ENCODE results near the gene TSC22D1. TPM values are rescaled to one million over a fixed set of nuclear protein-coding genes. Genes with fewer than 3 reads are reported as not detected.

Gene TSC22D1
- polyA plus RNA-seq, 2 donors = 18.5 to 48.6 TPM

- Histone ChIP-seq H3K27ac (ENCODE audit: low read depth in 2 of 2, low read length in 1 of 2) (no peak overlapping the region), H3K27me3 (ENCODE audit: control insufficient read depth in 1 of 2, insufficient read depth in 2 of 2, low read length in 2 of 2) (no peaks in the 10 kb centered on the region), H3K36me3 (ENCODE audit: control insufficient read depth in 2 of 2, insufficient read depth in 2 of 2, low read length in 1 of 2) (peaks cover 0 to 1% of the 10 kb centered on the region in 2 donors), H3K4me1 (ENCODE audit: control insufficient read depth in 2 of 2, insufficient read depth in 2 of 2, low read length in 1 of 2) (no peaks in the 10 kb centered on the region), H3K4me3 (ENCODE audit: low read depth in 1 of 2, low read length in 2 of 2) (no peak overlapping the region), H3K9me3 (ENCODE audit: control insufficient read depth in 2 of 2, insufficient read depth in 1 of 2, low read depth in 1 of 2, low read length in 1 of 2) (no peaks in the 10 kb centered on the region)
- WGBS, 2 donors = 92 to 96% methylated on average over 3 to 4 of the region's 4 CpGs
These were observed 26.7 kb downstream of the TSC22D1 start for GRCh38 chr13:44549476-44549875.

- 91 to 93% methylated on average over 1 of the region's 1 CpG for WGBS, 2 donors
- Histone ChIP-seq H3K36me3 (ENCODE audit: control insufficient read depth in 2 of 2, insufficient read depth in 2 of 2, low read length in 1 of 2) (peaks cover 0 to 1% of the 10 kb centered on the region in 2 donors), H3K9me3 (ENCODE audit: control insufficient read depth in 2 of 2, insufficient read depth in 1 of 2, low read depth in 1 of 2, low read length in 1 of 2) (no peaks in the 10 kb centered on the region), H3K27me3 (ENCODE audit: control insufficient read depth in 1 of 2, insufficient read depth in 2 of 2, low read length in 2 of 2) (no peaks in the 10 kb centered on the region), H3K27ac (ENCODE audit: low read depth in 2 of 2, low read length in 1 of 2) (no peak overlapping the region), H3K4me3 (ENCODE audit: low read depth in 1 of 2, low read length in 2 of 2) (no peak overlapping the region), H3K4me1 (ENCODE audit: control insufficient read depth in 2 of 2, insufficient read depth in 2 of 2, low read length in 1 of 2) (no peaks in the 10 kb centered on the region)
These were observed 30.0 kb downstream of the TSC22D1 start for GRCh38 chr13:44546164-44546563.

GRCh38 chr13:44543369-44543768, 32.8 kb downstream of the TSC22D1 start:
- Histone ChIP-seq H3K4me1 (ENCODE audit: control insufficient read depth in 2 of 2, insufficient read depth in 2 of 2, low read length in 1 of 2) (no peaks in the 10 kb centered on the region), H3K27ac (ENCODE audit: low read depth in 2 of 2, low read length in 1 of 2) (no peak overlapping the region)
- 69 to 94% methylated on average over 3 of the region's 3 CpGs for WGBS, 2 donors

GRCh38 chr13:44542361-44542760, 33.8 kb downstream of the TSC22D1 start:
- no peaks in the 10 kb centered on the region for H3K4me1 ChIP-seq (ENCODE audit: control insufficient read depth in 2 of 2, insufficient read depth in 2 of 2, low read length in 1 of 2)
- no peak overlapping the region for H3K27ac ChIP-seq (ENCODE audit: low read depth in 2 of 2, low read length in 1 of 2)
- 80 to 85% methylated on average over 3 of the region's 3 CpGs for WGBS, 2 donors
- H3K4me3 ChIP-seq (ENCODE audit: low read depth in 1 of 2, low read length in 2 of 2) = no peak overlapping the region
- no peaks in the 10 kb centered on the region for H3K27me3 ChIP-seq (ENCODE audit: control insufficient read depth in 1 of 2, insufficient read depth in 2 of 2, low read length in 2 of 2)
- peaks cover 0 to 1% of the 10 kb centered on the region in 2 donors for H3K36me3 ChIP-seq (ENCODE audit: control insufficient read depth in 2 of 2, insufficient read depth in 2 of 2, low read length in 1 of 2)
- no peaks in the 10 kb centered on the region for H3K9me3 ChIP-seq (ENCODE audit: control insufficient read depth in 2 of 2, insufficient read depth in 1 of 2, low read depth in 1 of 2, low read length in 1 of 2)

More at GRCh38 chr13:44543369-44543768, 32.8 kb downstream of the TSC22D1 start:
- H3K27me3 ChIP-seq (ENCODE audit: control insufficient read depth in 1 of 2, insufficient read depth in 2 of 2, low read length in 2 of 2) = no peaks in the 10 kb centered on the region
- H3K36me3 ChIP-seq (ENCODE audit: control insufficient read depth in 2 of 2, insufficient read depth in 2 of 2, low read length in 1 of 2) = peaks cover 0 to 1% of the 10 kb centered on the region in 2 donors
- no peak overlapping the region for H3K4me3 ChIP-seq (ENCODE audit: low read depth in 1 of 2, low read length in 2 of 2)
- no peaks in the 10 kb centered on the region for H3K9me3 ChIP-seq (ENCODE audit: control insufficient read depth in 2 of 2, insufficient read depth in 1 of 2, low read depth in 1 of 2, low read length in 1 of 2)

- WGBS, 2 donors = 58 to 73% methylated on average over 1 of the region's 1 CpG
- Histone ChIP-seq H3K27ac (ENCODE audit: low read depth in 2 of 2, low read length in 1 of 2) (no peak overlapping the region), H3K4me3 (ENCODE audit: low read depth in 1 of 2, low read length in 2 of 2) (no peak overlapping the region), H3K27me3 (ENCODE audit: control insufficient read depth in 1 of 2, insufficient read depth in 2 of 2, low read length in 2 of 2) (no peaks in the 10 kb centered on the region), H3K9me3 (ENCODE audit: control insufficient read depth in 2 of 2, insufficient read depth in 1 of 2, low read depth in 1 of 2, low read length in 1 of 2) (no peaks in the 10 kb centered on the region), H3K36me3 (ENCODE audit: control insufficient read depth in 2 of 2, insufficient read depth in 2 of 2, low read length in 1 of 2) (peaks cover 0 to under 1% of the 10 kb centered on the region in 2 donors), H3K4me1 (ENCODE audit: control insufficient read depth in 2 of 2, insufficient read depth in 2 of 2, low read length in 1 of 2) (no peaks in the 10 kb centered on the region)
These were observed 34.5 kb downstream of the TSC22D1 start for GRCh38 chr13:44541601-44542000.

GRCh38 chr13:44540761-44541434, 35.2 kb downstream of the TSC22D1 start:
- Histone ChIP-seq H3K9me3 (ENCODE audit: control insufficient read depth in 2 of 2, insufficient read depth in 1 of 2, low read depth in 1 of 2, low read length in 1 of 2) (no peaks in the 10 kb centered on the region), H3K27ac (ENCODE audit: low read depth in 2 of 2, low read length in 1 of 2) (no peak overlapping the region), H3K4me1 (ENCODE audit: control insufficient read depth in 2 of 2, insufficient read depth in 2 of 2, low read length in 1 of 2) (no peaks in the 10 kb centered on the region), H3K36me3 (ENCODE audit: control insufficient read depth in 2 of 2, insufficient read depth in 2 of 2, low read length in 1 of 2) (no peaks in the 10 kb centered on the region), H3K4me3 (ENCODE audit: low read depth in 1 of 2, low read length in 2 of 2) (no peak overlapping the region), H3K27me3 (ENCODE audit: control insufficient read depth in 1 of 2, insufficient read depth in 2 of 2, low read length in 2 of 2) (no peaks in the 10 kb centered on the region)
- 73 to 84% methylated on average over 4 of the region's 4 CpGs for WGBS, 2 donors

- Histone ChIP-seq H3K27ac (ENCODE audit: low read depth in 2 of 2, low read length in 1 of 2) (no peak overlapping the region), H3K4me3 (ENCODE audit: low read depth in 1 of 2, low read length in 2 of 2) (no peak overlapping the region), H3K36me3 (ENCODE audit: control insufficient read depth in 2 of 2, insufficient read depth in 2 of 2, low read length in 1 of 2) (no peaks in the 10 kb centered on the region), H3K4me1 (ENCODE audit: control insufficient read depth in 2 of 2, insufficient read depth in 2 of 2, low read length in 1 of 2) (no peaks in the 10 kb centered on the region), H3K27me3 (ENCODE audit: control insufficient read depth in 1 of 2, insufficient read depth in 2 of 2, low read length in 2 of 2) (no peaks in the 10 kb centered on the region), H3K9me3 (ENCODE audit: control insufficient read depth in 2 of 2, insufficient read depth in 1 of 2, low read depth in 1 of 2, low read length in 1 of 2) (no peaks in the 10 kb centered on the region)
- 62 to 66% methylated on average over 2 of the region's 2 CpGs for WGBS, 2 donors
These were observed 38.9 kb downstream of the TSC22D1 start for GRCh38 chr13:44537248-44537647.

GRCh38 chr13:44523146-44524015, 52.7 kb downstream of the TSC22D1 start:
- Histone ChIP-seq H3K9me3 (ENCODE audit: control insufficient read depth in 2 of 2, insufficient read depth in 1 of 2, low read depth in 1 of 2, low read length in 1 of 2) (no peaks in the 10 kb centered on the region), H3K27me3 (ENCODE audit: control insufficient read depth in 1 of 2, insufficient read depth in 2 of 2, low read length in 2 of 2) (no peaks in the 10 kb centered on the region), H3K4me3 (ENCODE audit: low read depth in 1 of 2, low read length in 2 of 2) (peak overlapping the region in 1 of 2 donors; percentile 0), H3K27ac (ENCODE audit: low read depth in 2 of 2, low read length in 1 of 2) (peak overlapping the region; percentile 47 to 52), H3K36me3 (ENCODE audit: control insufficient read depth in 2 of 2, insufficient read depth in 2 of 2, low read length in 1 of 2) (no peaks in the 10 kb centered on the region), H3K4me1 (ENCODE audit: control insufficient read depth in 2 of 2, insufficient read depth in 2 of 2, low read length in 1 of 2) (no peaks in the 10 kb centered on the region)
- 49 to 54% methylated on average over 4 of the region's 4 CpGs for WGBS, 2 donors

- no peaks in the 10 kb centered on the region for H3K36me3 ChIP-seq (ENCODE audit: control insufficient read depth in 2 of 2, insufficient read depth in 2 of 2, low read length in 1 of 2)
- no peaks in the 10 kb centered on the region for H3K27me3 ChIP-seq (ENCODE audit: control insufficient read depth in 1 of 2, insufficient read depth in 2 of 2, low read length in 2 of 2)
- H3K9me3 ChIP-seq (ENCODE audit: control insufficient read depth in 2 of 2, insufficient read depth in 1 of 2, low read depth in 1 of 2, low read length in 1 of 2) = no peaks in the 10 kb centered on the region
- WGBS, 2 donors = 84 to 86% methylated on average over 3 of the region's 3 CpGs
- no peak overlapping the region for H3K4me3 ChIP-seq (ENCODE audit: low read depth in 1 of 2, low read length in 2 of 2)
- H3K27ac ChIP-seq (ENCODE audit: low read depth in 2 of 2, low read length in 1 of 2) = no peak overlapping the region
- no peaks in the 10 kb centered on the region for H3K4me1 ChIP-seq (ENCODE audit: control insufficient read depth in 2 of 2, insufficient read depth in 2 of 2, low read length in 1 of 2)
These were observed 56.5 kb downstream of the TSC22D1 start for GRCh38 chr13:44519642-44520041.

Measured in esophagus (tissue), 2 donors.